Measurements from ENCODE around the gene PUS1.

- TF ChIP-seq GTF2F1 (IDR thresholded peaks at IDR 0.05; ENCODE audit: borderline replicate concordance, low read depth, low read length): no peak
- no peak for TF ChIP-seq POLR2A (IDR thresholded peaks at IDR 0.05; ENCODE audit: control extremely low read depth in 1 of 2, low read depth in 2 of 2, low read length in 2 of 2)
- TF ChIP-seq CBX8 (IDR thresholded peaks at IDR 0.05; ENCODE audit: borderline replicate concordance, low read depth, low read length): no peak
- TF ChIP-seq CHD7 (IDR thresholded peaks at IDR 0.05; ENCODE audit: insufficient replicate concordance, low read length): no peak
- no peak for TF ChIP-seq SP1 (IDR thresholded peaks at IDR 0.05; ENCODE audit: low read depth, low read length)
- no peak for TF ChIP-seq CEBPB (IDR thresholded peaks at IDR 0.05; ENCODE audit: low read depth, low read length)
- TF ChIP-seq JUN (IDR thresholded peaks at IDR 0.05; ENCODE audit: low read depth, low read length): no peak
- no peak for TF ChIP-seq CTCF (IDR thresholded peaks at IDR 0.05; ENCODE audit: control extremely low read depth in 1 of 3, insufficient read depth in 1 of 3, low read depth in 1 of 3, low read length in 3 of 3)
- no peak for TF ChIP-seq YY1 (IDR thresholded peaks at IDR 0.05; ENCODE audit: low read depth, low read length)
- no peak for TF ChIP-seq EGR1 (IDR thresholded peaks at IDR 0.05; ENCODE audit: borderline replicate concordance, low read depth, low read length)
- no peak for TF ChIP-seq TAF1 (IDR thresholded peaks at IDR 0.05; ENCODE audit: low read depth, low read length)
- TF ChIP-seq MAX (IDR thresholded peaks at IDR 0.05): no peak
- no peak for TF ChIP-seq SP4 (IDR thresholded peaks at IDR 0.05; ENCODE audit: low read length)
Observed at GRCh38 chr12:131986361-131986760, 57.3 kb downstream of the PUS1 start.
